NCI-H146 treated with DMSO at 0.1 percent for 48 hours (cell line): ENCODE data around the gene CRYM.
"Not testable (repeated sequence)": the region's sequence is repeated elsewhere in the genome, so short reads cannot be mapped to it uniquely, and the experiment has no call there.

Source experiments
- DNase-seq: peaks from one replicate; lab custom pipeline; 2025; ENCODE audit not compliant: unreplicated experiment; lab: John Stamatoyannopoulos, UW

CRYM gene

DNA sequence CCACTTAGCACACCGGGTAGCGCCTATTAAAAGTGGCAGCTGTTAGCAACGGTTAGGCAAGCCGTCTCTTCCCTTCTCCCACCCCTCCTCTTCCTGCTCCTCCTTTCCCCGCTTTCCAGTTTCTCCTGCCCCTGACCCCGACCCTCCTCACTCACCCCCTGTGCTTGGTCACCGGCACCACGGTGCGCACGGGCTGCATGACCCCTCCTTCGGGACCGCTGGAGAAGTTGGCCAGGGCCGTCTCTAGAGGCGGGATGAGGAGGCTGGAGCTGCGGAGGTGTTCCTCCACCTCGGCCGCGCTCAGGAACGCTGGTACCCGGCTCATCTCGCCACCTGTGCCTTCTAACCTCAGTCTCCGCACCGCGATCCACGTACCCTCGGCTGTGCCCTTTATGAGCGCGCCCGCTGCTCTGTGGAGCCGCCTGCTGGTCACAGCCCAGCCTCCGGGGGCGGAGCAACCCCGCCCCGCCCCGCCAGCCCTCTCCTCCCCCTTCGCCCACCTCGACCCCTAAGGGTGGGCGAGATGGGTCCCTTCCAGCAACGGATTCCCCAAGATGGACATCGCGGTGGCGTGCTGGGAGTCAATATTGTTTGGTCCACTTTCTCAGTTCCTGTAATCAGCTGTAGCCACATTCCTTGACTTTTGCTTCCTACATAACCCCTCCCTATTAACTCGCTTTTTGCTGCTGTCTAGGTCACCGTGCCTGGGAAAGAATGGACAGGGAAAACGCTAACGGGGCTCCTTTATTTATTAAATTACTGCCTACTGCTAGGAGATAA is at the start of gene CRYM:
CRYM (minus strand) TSS at position 364 of the 780 bp plus-strand sequence; CDS start at position 325, 39 bp downstream.
- no peak for DNase-seq

- DNase-seq, result no peak
Observed at GRCh38 chr16:21327046-21327445, 49.0 kb upstream of the CRYM start.

DNA sequence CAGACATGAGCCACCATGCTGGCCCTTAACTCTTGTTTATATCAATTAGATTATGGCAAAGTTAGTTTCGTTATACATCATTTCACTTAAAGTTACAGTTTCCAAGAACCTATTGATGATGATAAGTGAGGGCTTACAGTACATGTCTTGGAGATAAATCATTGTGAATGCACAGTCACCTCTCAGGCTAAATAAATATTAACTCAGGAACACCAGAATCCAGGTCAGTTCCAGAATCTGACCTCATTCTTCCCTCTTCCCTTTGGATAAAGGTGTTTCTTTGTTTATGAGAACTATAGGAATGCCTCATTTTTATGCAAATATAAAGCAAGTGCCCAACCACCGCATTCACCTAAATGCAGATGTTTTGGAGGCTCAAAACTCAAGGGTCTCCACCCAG is 48.4 kb upstream of the CRYM start:
- DNase-seq, result no peak

- DNase-seq, result no peak
Observed at GRCh38 chr16:21324267-21324666, 46.2 kb upstream of the CRYM start.

GRCh38 chr16:21322251-21322650 is 44.2 kb upstream of the CRYM start:
- not testable (repeated sequence) for DNase-seq

DNA sequence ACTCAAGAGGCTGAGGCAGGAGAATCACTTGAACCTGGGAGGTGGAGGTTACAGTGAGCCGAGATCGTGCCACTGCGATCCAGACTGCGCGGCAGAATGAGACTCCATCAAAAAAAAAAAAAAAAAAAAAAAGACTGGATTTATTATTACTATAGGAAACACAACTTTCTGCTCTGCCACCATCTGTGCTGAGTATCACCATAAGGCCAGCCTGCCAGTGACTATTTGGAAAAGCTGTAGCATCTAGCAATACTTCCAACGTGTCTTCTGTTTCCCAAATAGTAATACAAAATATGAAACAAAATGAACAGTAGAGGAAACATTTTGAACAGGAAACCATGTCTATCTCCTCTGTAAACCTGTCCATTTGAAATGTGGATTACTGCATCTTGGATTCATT is 43.6 kb upstream of the CRYM start:
- no peak for DNase-seq

DNA sequence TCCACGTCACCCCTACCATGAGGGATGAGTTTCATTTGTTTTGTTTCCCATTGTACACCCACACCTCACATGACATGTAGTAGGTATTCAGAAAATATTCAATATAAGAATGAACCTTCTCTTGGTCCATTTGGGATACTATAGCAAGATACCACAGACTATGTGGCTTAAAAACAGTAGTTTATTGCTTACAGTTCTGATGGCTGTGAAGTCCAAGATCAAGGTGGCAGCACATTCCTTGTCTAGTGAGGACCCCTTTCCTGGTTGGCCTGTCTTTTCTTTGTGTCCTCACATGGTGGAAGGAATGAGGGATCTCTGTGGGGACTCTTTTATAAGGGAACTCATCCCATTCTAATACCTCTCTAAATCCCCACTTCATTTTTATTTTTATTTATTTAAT is 36.2 kb upstream of the CRYM start:
- no peak for DNase-seq

- DNase-seq, result not testable (repeated sequence)
Observed at GRCh38 chr16:21312863-21313372, 34.8 kb upstream of the CRYM start.

DNA sequence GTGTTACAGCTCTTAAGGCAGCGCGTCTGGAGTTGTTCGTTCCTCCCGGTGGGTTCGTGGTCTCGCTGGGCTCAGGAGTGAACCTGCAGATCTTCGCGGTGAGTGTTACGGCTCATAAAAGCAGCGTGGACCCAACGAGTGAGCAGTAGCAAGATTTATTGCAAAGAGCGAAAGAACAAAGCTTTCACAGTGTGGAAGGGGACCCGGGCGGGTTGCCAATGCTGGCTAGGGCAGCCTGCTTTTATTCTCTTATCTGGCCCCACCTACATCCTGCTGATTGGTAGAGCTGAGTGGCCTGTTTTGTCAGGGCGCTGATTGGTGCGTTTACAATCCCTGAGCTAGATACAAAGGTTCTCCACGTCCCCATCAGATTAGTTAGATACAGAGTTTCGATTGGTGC is 34.0 kb upstream of the CRYM start:
- DNase-seq, result not testable (repeated sequence)

DNA sequence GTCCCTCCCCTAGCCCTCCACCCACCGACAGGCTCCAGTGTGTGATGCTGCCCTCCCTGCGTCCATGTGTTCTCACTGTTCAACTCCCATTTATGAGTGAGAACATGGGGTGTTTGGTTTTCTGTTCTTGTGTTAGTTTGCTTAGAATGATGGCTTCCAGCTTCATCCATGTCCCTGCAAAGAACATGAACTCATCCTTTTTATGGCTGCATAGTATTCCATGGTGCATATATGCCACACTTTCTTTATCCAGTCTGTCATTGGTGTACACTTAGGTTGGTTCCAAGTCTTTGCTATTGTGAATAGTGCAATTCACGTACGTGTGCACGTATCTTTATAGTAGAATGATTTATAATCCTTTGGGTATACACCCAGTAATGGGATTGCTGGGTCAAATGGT is 28.6 kb upstream of the CRYM start:
- DNase-seq, result not testable (repeated sequence)

- DNase-seq, result no peak
Observed at GRCh38 chr16:21302898-21303528, 24.9 kb upstream of the CRYM start.

DNA sequence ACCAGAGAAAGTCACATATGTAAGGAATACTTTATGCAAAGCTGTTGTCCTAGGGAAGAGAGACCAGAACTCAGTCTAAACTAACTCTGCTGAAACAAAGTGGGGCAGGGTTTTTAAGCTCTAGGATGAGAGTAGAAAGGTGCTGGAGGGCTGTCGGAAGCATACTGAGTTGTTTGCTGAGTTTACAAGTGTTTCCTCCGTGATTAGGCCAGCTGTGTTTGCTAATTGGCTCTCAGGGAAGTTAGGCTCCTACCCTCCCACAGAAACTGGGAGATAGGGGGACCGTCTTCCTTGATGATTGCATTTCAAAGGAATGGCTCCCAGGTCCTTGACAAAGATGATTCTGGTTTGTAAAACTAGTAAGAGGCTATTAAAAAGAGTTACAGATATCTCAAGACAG is 24.4 kb upstream of the CRYM start:
- DNase-seq, result no peak

DNA sequence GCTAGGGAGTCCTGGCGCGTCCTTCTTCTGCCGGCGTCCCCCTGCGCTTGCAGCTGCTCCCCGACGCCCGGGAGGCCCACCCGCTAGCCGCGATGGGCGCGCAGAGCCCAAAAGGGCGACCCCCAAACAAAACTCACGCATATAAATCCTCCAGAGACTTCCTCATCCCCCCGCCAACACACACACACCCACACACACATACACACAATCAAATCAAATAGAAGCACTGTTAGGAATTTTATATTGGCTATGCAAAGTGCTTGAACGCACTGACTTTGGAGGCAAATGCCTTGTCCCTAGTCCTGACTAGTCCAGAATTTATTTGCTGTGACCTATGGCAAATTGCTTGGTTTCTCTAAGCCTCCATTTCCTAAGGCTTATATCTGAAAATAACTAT is 23.8 kb upstream of the CRYM start:
- DNase-seq, result peak; percentile 11

DNA sequence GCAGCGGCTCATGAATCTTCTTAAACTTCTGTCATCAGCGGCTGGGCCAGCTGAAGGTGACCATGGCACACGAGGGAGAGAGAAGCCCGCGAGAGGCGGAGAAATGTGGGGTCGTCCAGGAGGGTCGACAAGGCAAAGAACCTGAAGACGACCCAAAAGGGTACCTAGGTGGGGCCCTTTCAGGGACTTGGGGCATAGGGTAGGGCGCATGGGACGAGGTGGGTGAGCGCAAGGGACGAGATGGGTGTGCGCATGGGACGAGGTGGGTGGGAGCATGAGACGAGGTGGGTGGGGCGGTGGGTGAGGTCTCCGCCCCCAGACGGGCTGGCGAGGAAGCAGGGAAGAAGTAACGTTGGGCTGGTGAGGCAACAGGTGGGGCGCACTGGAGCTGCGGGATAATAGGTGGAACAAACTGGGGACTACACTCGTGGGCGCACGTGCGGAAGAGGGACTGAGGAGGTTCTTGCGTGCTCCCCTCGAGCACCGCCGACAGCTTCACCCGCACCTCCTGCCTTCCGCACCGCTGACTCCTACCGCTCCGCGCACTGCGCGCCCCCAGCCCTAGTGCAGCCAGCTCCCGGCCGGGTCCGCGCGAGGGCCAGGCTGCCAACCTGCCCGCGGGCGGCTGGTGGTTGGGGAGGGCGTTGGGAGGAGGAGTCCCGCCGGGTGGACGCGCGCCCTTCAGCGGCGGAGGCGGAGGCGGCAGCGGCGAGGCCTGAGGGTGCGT is 23.2 kb upstream of the CRYM start:
- peak; percentile 13 for DNase-seq

GRCh38 chr16:21300309-21301167 is 22.4 kb upstream of the CRYM start:
- DNase-seq, result peak; percentile 90

DNA sequence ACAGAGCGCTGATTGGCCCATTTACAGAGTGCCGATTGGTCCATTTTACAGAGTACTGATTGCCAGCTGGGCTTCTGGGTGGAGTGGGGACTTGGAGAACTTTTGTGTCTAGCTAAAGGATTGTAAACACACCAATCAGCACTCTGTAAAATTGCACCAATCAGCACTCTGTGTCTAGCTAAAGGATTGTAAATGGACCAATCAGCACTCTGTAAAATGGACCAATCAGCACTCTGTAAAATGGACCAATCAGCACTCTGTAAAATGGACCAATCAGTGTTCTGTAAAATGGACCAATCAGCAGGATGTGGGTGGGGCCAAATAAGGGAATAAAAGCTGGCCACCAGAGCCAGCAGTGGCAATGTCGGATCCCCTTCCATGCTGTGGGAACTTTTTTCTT is 11.7 kb upstream of the CRYM start:
- not testable (repeated sequence) for DNase-seq

DNA sequence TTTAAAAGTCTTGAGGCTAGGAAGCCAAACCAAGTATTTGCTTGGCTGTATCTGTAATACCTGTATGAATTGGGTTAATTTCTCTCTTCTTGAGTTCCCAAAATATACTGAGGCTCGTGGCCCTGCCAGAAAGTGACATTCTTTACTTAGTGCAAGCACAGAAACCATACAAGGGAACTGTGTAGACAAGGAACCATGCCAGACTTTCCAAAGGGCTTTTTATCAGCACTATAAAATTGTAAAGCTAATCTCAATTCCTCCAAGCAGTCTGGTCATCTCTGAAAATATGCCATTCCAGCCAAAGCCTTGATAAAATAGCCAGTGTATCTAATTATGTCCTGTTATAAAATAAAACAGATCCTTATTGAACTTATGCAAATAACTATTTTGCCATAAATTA is 7.2 kb upstream of the CRYM start:
- no peak for DNase-seq

- no peak for DNase-seq
Observed at GRCh38 chr16:21284414-21284813, 6.3 kb upstream of the CRYM start.

GRCh38 chr16:21283521-21284289 is 5.6 kb upstream of the CRYM start:
- DNase-seq, result no peak
